Caco-2 (cell line): Measurements from ENCODE around the gene CST11. TPM values are rescaled to one million over a fixed set of nuclear protein-coding genes. Genes with fewer than 3 reads are reported as not detected.

Experiments
- BruUV-seq: library from RNA; stranded (reverse); fragments of 400-500 nt; replicated peaks from 2 replicates; lab custom pipeline; 2021; lab: Mats Ljungman, UMichigan
- CTCF ChIA-PET: fragments of 300-600 bp; sonication (Branson Sonifier 250); formaldehyde crosslinking; loops from one replicate; lab custom pipeline; 2022; ENCODE audit warnings: antibody characterized with exemption; lab: Charles Lee
- POLR2A ChIA-PET: fragments of 300-600 bp; sonication (Branson Sonifier 250); formaldehyde crosslinking; loops from one replicate; lab custom pipeline; 2022; ENCODE audit warnings: antibody characterized with exemption; lab: Charles Lee
- DNase-seq, 2 experiments: peaks; one replicate each; pipeline versions ENCODE4 v3.0.0 to v3.0.0-alpha.2; 2020 to 2022
- H3K27me3 ChIP-seq: replicated peaks from 2 replicates; pipeline ENCODE4 v1.6.0; 2011; ENCODE audit warnings: low read length; ENCODE audit not compliant: control insufficient read depth, insufficient read depth
- H3K36me3 ChIP-seq: 2 replicates; pipeline ENCODE4 v1.5.1; 2011; ENCODE audit warnings: low read length; ENCODE audit not compliant: control insufficient read depth, insufficient read depth
- H3K4me1 ChIP-seq: fragments of 250-450 bp; sonication (Bioruptor Pico); 2 replicates; pipeline ENCODE4 v1.5.1; 2020; ENCODE audit warnings: mild to moderate bottlenecking
- H3K4me3 ChIP-seq: 2 replicates; pipeline ENCODE4 v1.5.1; 2011; ENCODE audit warnings: low read depth, mild to moderate bottlenecking, control low read depth, low read length
- H3K9me3 ChIP-seq: fragments of 250-450 bp; sonication (Bioruptor Pico); 2 replicates; pipeline ENCODE4 v1.5.1; 2020; ENCODE audit warnings: mild to moderate bottlenecking, moderate library complexity
- H3K27ac Mint-ChIP-seq: one replicate; pipeline ENCODE4 v1.8.0; 2022; ENCODE audit warnings: mixed read lengths; ENCODE audit not compliant: unreplicated experiment
- H3K27me3 Mint-ChIP-seq: one replicate; pipeline ENCODE4 v1.8.0; 2022; ENCODE audit warnings: mixed read lengths; ENCODE audit not compliant: insufficient read depth, unreplicated experiment
- H3K36me3 Mint-ChIP-seq: one replicate; pipeline ENCODE4 v1.8.0; 2022; ENCODE audit warnings: mild to moderate bottlenecking, mixed read lengths; ENCODE audit not compliant: insufficient read depth, unreplicated experiment
- H3K4me1 Mint-ChIP-seq: one replicate; pipeline ENCODE4 v1.8.0; 2022; ENCODE audit warnings: low read depth, mixed read lengths; ENCODE audit not compliant: unreplicated experiment
- H3K4me3 Mint-ChIP-seq: one replicate; pipeline ENCODE4 v1.8.0; 2022; ENCODE audit warnings: mild to moderate bottlenecking, moderate library complexity, mixed read lengths; ENCODE audit not compliant: unreplicated experiment
- H3K9me3 Mint-ChIP-seq: one replicate; pipeline ENCODE4 v1.8.0; 2022; ENCODE audit warnings: mixed read lengths; ENCODE audit not compliant: unreplicated experiment
- CTCF ChIP-seq, 2 experiments: fragments of 200-600 bp in 1 of 2; IDR thresholded peaks; 1 replicate in 1 of 2; 2 replicates in 1 of 2; pipeline versions ENCODE4 v1.5.1 to v1.8.0; 2011 to 2022; ENCODE audit warnings: antibody characterized with exemption in 1 of 2, control low read depth in 1 of 2, inconsistent platforms in 1 of 2, low read depth in 1 of 2, low read length in 1 of 2, mild to moderate bottlenecking in 1 of 2, moderate library complexity in 1 of 2; ENCODE audit not compliant: insufficient read depth in 1 of 2, severe bottlenecking in 1 of 2, unreplicated experiment in 1 of 2
- intact Hi-C: fragments of 100-400 bp; cut with micrococcal nuclease; formaldehyde crosslinking; loops from one replicate; pipeline ENCODE4 v1.10.0; 2022; ENCODE audit not compliant: unreplicated experiment
- total RNA-seq: library from RNA; stranded (reverse); gene quantifications from 2 replicates; pipeline ENCODE4 v1.2.3, GENCODE V29; 2022

The CST11 gene
- total RNA-seq, 1 experiment from 2014 or later, result not detected

- CTCF ChIA-PET, result no interaction called here
Measured at GRCh38 chr20:23404196-23404595, 48.5 kb downstream of the CST11 start.

DNA sequence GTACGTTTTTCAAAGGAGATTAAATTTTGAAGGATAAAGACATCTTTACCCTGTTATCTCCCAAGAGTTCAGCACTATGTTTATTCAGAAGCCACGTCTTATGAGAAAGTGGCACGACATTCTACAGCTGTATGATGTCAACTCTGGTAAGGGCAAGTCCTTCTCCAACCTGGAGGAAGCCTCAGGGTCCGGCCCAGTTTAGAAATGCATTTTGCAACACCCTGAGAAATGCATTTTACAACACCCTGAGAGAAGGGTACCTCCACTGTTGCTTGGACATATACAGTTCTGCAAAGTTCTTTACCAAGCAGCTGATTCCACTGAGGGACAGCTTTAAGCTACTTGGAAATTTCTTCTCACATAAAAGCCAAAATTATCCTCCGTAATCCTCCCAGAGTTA lies 48.9 kb downstream of the CST11 start:
- no peaks in the 10 kb centered on the region for H3K9me3 Mint-ChIP-seq
- no peak overlapping the region for H3K27ac Mint-ChIP-seq
- no peak overlapping the region for H3K4me3 Mint-ChIP-seq
- no peak for DNase-seq
- no peaks in the 10 kb centered on the region for H3K4me1 ChIP-seq
- H3K4me1 Mint-ChIP-seq, result no peaks in the 10 kb centered on the region
- no peaks in the 10 kb centered on the region for H3K27me3 Mint-ChIP-seq
- no peak overlapping the region for H3K4me3 ChIP-seq
- no peak for TF ChIP-seq CTCF (IDR thresholded peaks at IDR 0.05; ENCODE audit: insufficient read depth in 1 of 2, low read depth in 1 of 2, low read length in 1 of 2, severe bottlenecking in 1 of 2, unreplicated experiment in 1 of 2)
- BruUV-seq, result no TSS peak
- CTCF ChIA-PET, result no interaction called here
- no peaks in the 10 kb centered on the region for H3K27me3 ChIP-seq
- intact Hi-C loops, result no loop called here
- H3K9me3 ChIP-seq, result no peaks in the 10 kb centered on the region
- no peaks in the 10 kb centered on the region for H3K36me3 ChIP-seq
- POLR2A ChIA-PET, result no interaction called here
- no peaks in the 10 kb centered on the region for H3K36me3 Mint-ChIP-seq

More at GRCh38 chr20:23404196-23404595, 48.5 kb downstream of the CST11 start:
- no peaks in the 10 kb centered on the region for H3K9me3 Mint-ChIP-seq
- no peak overlapping the region for H3K4me3 Mint-ChIP-seq
- H3K9me3 ChIP-seq, result no peaks in the 10 kb centered on the region
- POLR2A ChIA-PET, result no interaction called here
- no peaks in the 10 kb centered on the region for H3K27me3 ChIP-seq
- no peaks in the 10 kb centered on the region for H3K4me1 Mint-ChIP-seq
- peak in 1 of 2 experiments; percentile 15 for DNase-seq
- no peaks in the 10 kb centered on the region for H3K27me3 Mint-ChIP-seq
- no peaks in the 10 kb centered on the region for H3K36me3 ChIP-seq
- BruUV-seq, result no TSS peak
- no peaks in the 10 kb centered on the region for H3K36me3 Mint-ChIP-seq
- H3K27ac Mint-ChIP-seq, result no peak overlapping the region
- H3K4me3 ChIP-seq, result no peak overlapping the region
- no peak for TF ChIP-seq CTCF (IDR thresholded peaks at IDR 0.05; ENCODE audit: insufficient read depth in 1 of 2, low read depth in 1 of 2, low read length in 1 of 2, severe bottlenecking in 1 of 2, unreplicated experiment in 1 of 2)
- H3K4me1 ChIP-seq, result no peaks in the 10 kb centered on the region
- intact Hi-C loops, result no loop called here

DNA sequence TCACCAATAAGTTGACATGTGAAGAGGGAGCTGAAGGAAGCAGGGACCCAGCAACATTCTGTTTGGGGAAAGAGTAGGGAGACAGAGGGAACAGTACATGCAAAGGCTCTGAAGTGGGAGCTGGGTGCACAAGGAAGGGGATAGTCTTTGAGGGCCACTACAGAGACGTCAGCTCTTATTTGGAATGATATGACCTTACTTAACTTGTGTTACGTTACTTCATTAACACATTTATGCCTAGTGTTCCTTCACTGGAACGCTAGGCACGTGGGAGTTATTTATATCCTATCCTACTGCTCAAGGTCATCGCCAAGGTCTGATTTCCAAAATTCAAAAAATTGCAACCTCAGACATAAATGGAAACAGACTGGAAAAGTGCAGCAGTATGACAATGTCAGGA lies 51.6 kb downstream of the CST11 start:
- no TSS peak for BruUV-seq
- intact Hi-C loops, result no loop called here
- H3K36me3 Mint-ChIP-seq, result peaks cover 6% of the 10 kb centered on the region

More for the DNA sequence above, 51.6 kb downstream of the CST11 start:
- no peaks in the 10 kb centered on the region for H3K4me1 Mint-ChIP-seq
- H3K4me3 ChIP-seq, result no peak overlapping the region
- POLR2A ChIA-PET, result no interaction called here
- no peaks in the 10 kb centered on the region for H3K36me3 ChIP-seq
- no peaks in the 10 kb centered on the region for H3K9me3 ChIP-seq
- H3K27ac Mint-ChIP-seq, result no peak overlapping the region
- DNase-seq, result no peak
- no peaks in the 10 kb centered on the region for H3K27me3 Mint-ChIP-seq
- H3K4me1 ChIP-seq, result no peaks in the 10 kb centered on the region
- H3K27me3 ChIP-seq, result no peaks in the 10 kb centered on the region
- H3K9me3 Mint-ChIP-seq, result no peaks in the 10 kb centered on the region
- H3K4me3 Mint-ChIP-seq, result no peak overlapping the region
- no peak for TF ChIP-seq CTCF (IDR thresholded peaks at IDR 0.05; ENCODE audit: insufficient read depth in 1 of 2, low read depth in 1 of 2, low read length in 1 of 2, severe bottlenecking in 1 of 2, unreplicated experiment in 1 of 2)
- CTCF ChIA-PET, result no interaction called here

Other genes starting within 250 kb of the CST11 start
- gene NXT1, start 102.1 kb downstream of the CST11 start, total RNA-seq, result 33.6 and 34.1 TPM in 2 replicates
- 18.4 and 20.6 TPM in 2 replicates for gene GZF1, start 90.7 kb downstream of the CST11 start, total RNA-seq
- 9.4 and 10.1 TPM in 2 replicates for gene NAPB, start 31.4 kb downstream of the CST11 start, total RNA-seq
- gene CSTL1, start 13.2 kb downstream of the CST11 start, total RNA-seq, result 0.91 and 0.93 TPM in 2 replicates
- not detected in 2 replicates for gene CST8, start 38.2 kb upstream of the CST11 start, total RNA-seq
- gene CST9L, start 115.6 kb upstream of the CST11 start, total RNA-seq, result not detected in 2 replicates
- not detected in 2 replicates for gene CST9, start 153.0 kb upstream of the CST11 start, total RNA-seq
- 704 and 777 TPM in 2 replicates for gene CST3, start 185.1 kb upstream of the CST11 start, total RNA-seq
- 2.7 and 4.2 TPM in 2 replicates for gene CST4, start 236.2 kb upstream of the CST11 start, total RNA-seq